GM12875 (cell line): ENCODE measurements around the gene PPP6R3.

Source experiments
- H3K4me3 ChIP-seq: one replicate; pipeline ENCODE4 v1.5.1; 2011; ENCODE audit warnings: low read depth, low read length, control low read depth
- CTCF ChIP-seq: IDR thresholded peaks from 2 replicates; pipeline ENCODE4 v1.5.1; 2011; ENCODE audit warnings: low read depth, mild to moderate bottlenecking, control low read depth, inconsistent platforms, low read length, moderate library complexity, borderline replicate concordance; ENCODE audit not compliant: insufficient read depth

The PPP6R3 gene

DNA sequence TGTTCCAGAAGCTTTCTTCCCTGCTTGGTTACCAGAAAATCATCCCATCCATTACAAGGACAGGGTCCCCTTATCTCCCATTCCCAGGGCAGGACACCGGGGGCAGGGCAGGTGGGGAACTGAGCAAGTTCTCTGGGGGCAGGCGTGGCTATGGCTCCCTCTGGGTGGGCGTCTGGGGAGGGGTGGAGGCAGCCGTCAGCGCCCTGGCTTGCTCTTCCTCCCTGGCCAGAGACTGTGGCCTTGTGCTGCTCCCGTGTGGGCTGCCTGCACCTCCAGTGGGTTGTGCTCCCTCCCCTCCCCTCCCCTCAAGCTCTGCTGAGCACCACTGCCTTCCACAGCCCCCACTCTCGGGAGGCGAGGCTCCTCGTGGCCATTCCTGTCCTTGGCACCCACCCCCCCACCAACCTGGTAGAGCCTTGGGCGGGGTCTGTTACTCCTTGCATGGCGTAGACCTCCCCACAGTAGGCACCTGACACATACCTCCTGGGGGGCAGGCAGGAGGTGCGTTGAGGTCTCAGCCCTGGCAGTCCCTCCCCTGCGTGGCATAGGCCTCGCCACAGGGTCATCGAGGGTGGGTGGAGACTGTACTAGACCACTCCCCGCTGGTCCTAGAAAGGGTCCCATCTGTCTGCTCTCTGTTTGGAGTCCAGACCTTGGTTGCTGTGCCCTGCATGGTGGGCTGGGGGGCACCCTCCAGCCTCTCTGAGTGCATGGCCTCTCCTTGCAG lies 24.2 kb upstream of the PPP6R3 start:
- H3K4me3 ChIP-seq: no peak overlapping the region
- no peak for TF ChIP-seq CTCF

- no peak for TF ChIP-seq CTCF
- H3K4me3 ChIP-seq: no peak overlapping the region
These were observed 23.3 kb upstream of the PPP6R3 start for GRCh38 chr11:68436985-68437926.

- no peak overlapping the region for H3K4me3 ChIP-seq
These were observed 22.5 kb upstream of the PPP6R3 start for GRCh38 chr11:68437927-68438657.

DNA sequence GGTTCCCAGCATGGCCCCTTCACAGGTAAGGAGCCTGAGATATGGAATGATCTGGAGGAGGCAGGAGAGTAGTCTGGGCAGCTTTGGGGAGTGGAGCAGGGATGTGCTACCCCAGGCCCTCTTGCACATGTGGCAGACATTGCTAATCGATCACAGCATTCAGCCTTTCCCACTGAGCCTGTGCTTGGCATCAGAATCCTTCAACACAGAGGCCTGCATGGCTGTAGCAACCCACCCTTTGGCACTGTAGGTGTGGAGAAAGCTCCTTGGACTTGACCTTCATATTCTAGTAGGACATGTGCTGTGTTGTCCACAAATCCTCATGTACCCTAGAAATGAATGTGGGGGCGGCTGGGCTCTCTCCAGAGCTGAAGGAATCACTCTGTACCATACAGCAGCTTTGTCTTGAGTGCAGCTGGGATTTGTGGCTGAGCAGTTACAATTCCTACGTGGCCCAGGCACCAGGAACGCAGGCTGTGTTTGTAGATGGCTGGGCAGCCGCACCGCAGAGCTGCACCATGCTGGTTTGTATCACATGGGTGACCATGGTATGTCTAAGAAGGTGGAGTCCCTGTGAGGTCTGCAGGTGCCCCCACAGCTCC lies 21.8 kb upstream of the PPP6R3 start:
- no peak overlapping the region for H3K4me3 ChIP-seq
- no peak for TF ChIP-seq CTCF

More at GRCh38 chr11:68437927-68438657, 22.5 kb upstream of the PPP6R3 start:
- no peak for TF ChIP-seq CTCF

GRCh38 chr11:68439355-68440065 lies 21.0 kb upstream of the PPP6R3 start:
- TF ChIP-seq CTCF: no peak
- H3K4me3 ChIP-seq: no peak overlapping the region

DNA sequence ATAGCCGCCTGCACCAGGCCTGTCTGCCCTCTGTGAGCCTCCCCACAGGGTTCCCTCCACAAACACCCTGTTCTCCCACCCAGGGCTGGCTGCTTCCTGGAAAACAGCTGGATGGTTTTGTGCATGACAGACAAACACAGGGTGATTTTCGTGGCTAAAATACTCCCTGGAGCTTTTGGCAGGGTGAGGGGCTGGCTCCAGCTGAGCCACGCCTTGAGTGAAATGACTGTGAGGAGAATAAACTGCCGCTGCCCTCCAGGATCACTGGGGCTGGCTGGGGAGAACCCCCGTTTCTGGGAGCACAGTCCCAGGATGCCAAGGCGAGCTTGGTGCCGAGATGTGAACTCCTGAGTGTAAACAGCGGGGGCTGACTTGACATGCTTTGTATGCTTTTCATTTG lies 20.3 kb upstream of the PPP6R3 start:
- no peak overlapping the region for H3K4me3 ChIP-seq
- TF ChIP-seq CTCF: no peak
